GM23338 (cell line): ENCODE results near the gene ZNF511. TPM values are rescaled to one million over a fixed set of nuclear protein-coding genes. Genes with fewer than 3 reads are reported as not detected.

Source experiments
- ATAC-seq: fragments of 200-7000 bp; cut with Tn5 transposase; 3 replicates; pipeline ENCODE4 v1.9.1; 2020
- DNase-seq: peaks from one replicate; pipeline ENCODE4 v3.0.0-alpha.2; 2015; ENCODE audit warnings: low spot score
- H2AFZ ChIP-seq: fragments of 200-600 bp; sonication (generic); 2 replicates; pipeline ENCODE4 v1.8.0; 2016; ENCODE audit warnings: antibody characterized with exemption, mild to moderate bottlenecking, moderate library complexity
- H3F3A ChIP-seq: fragments of 200-600 bp; sonication (generic); replicated peaks from 2 replicates; pipeline ENCODE4 v1.8.0; 2017; ENCODE audit warnings: antibody characterized with exemption, mixed run types, low read depth
- H3K27ac ChIP-seq: fragments of 200-600 bp; sonication (generic); 2 replicates; pipeline ENCODE4 v1.6.1; 2016; ENCODE audit warnings: low read depth
- H3K27me3 ChIP-seq: fragments of 200-600 bp; sonication (generic); 2 replicates; pipeline ENCODE4 v1.8.0; 2016; ENCODE audit warnings: mild to moderate bottlenecking, mixed run types, moderate library complexity; ENCODE audit not compliant: insufficient read depth
- H3K36me3 ChIP-seq: fragments of 200-600 bp; sonication (generic); 2 replicates; pipeline ENCODE4 v1.8.0; 2016; ENCODE audit warnings: mild to moderate bottlenecking; ENCODE audit not compliant: insufficient read depth
- H3K4me1 ChIP-seq: fragments of 200-600 bp; sonication (generic); 2 replicates; pipeline ENCODE4 v1.8.0; 2016; ENCODE audit warnings: mild to moderate bottlenecking, moderate library complexity; ENCODE audit not compliant: insufficient read depth
- H3K4me2 ChIP-seq: fragments of 200-600 bp; sonication (generic); 2 replicates; pipeline ENCODE4 v1.7.1; 2017; ENCODE audit warnings: mixed run types
- H3K4me3 ChIP-seq: fragments of 200-600 bp; sonication (generic); 2 replicates; pipeline ENCODE4 v1.6.1; 2016; ENCODE audit warnings: mixed run types
- H3K79me2 ChIP-seq: fragments of 200-600 bp; sonication (generic); replicated peaks from 2 replicates; pipeline ENCODE4 v1.8.0; 2017; ENCODE audit warnings: mild to moderate bottlenecking; ENCODE audit not compliant: insufficient read depth
- H3K9me2 ChIP-seq: fragments of 200-600 bp; sonication (generic); 2 replicates; pipeline ENCODE4 v1.8.0; 2017; ENCODE audit not compliant: insufficient read depth
- H4K20me1 ChIP-seq: fragments of 200-600 bp; sonication (generic); replicated peaks from 2 replicates; pipeline ENCODE4 v1.8.0; 2017; ENCODE audit warnings: mild to moderate bottlenecking; ENCODE audit not compliant: insufficient read depth
- H3K27ac Mint-ChIP-seq: 2 replicates; pipeline ENCODE4 v1.8.0; 2020; ENCODE audit warnings: inconsistent platforms, mild to moderate bottlenecking, moderate library complexity, mixed read lengths
- H3K27me3 Mint-ChIP-seq: 3 replicates; pipeline ENCODE4 v1.8.0; 2022; ENCODE audit warnings: low read depth, mild to moderate bottlenecking, moderate library complexity, mixed read lengths, inconsistent platforms; ENCODE audit not compliant: insufficient read depth, poor library complexity
- H3K36me3 Mint-ChIP-seq: 3 replicates; pipeline ENCODE4 v1.8.0; 2021; ENCODE audit warnings: low read depth, mild to moderate bottlenecking, inconsistent platforms, moderate library complexity, mixed read lengths
- H3K4me1 Mint-ChIP-seq: 3 replicates; pipeline ENCODE4 v1.8.0; 2020; ENCODE audit warnings: mild to moderate bottlenecking, inconsistent platforms, mixed read lengths
- H3K4me3 Mint-ChIP-seq: 3 replicates; pipeline ENCODE4 v1.8.0; 2021; ENCODE audit warnings: moderate library complexity, mild to moderate bottlenecking, inconsistent platforms, mixed read lengths
- H3K9me3 Mint-ChIP-seq: 3 replicates; pipeline ENCODE4 v1.8.0; 2020; ENCODE audit warnings: moderate library complexity, mild to moderate bottlenecking, inconsistent platforms, mixed read lengths
- CREB1 ChIP-seq: fragments of 250-450 bp; sonication (Bioruptor Pico); IDR thresholded peaks from 2 replicates; pipeline ENCODE4 v1.5.0; 2020; ENCODE audit warnings: low read depth, mild to moderate bottlenecking, moderate library complexity
- ETS1 ChIP-seq: IDR thresholded peaks from 2 replicates; pipeline ENCODE4 v1.6.1; 2016; ENCODE audit warnings: antibody characterized with exemption
- EZH2 ChIP-seq: fragments of 200-600 bp; sonication (generic); IDR thresholded peaks from one replicate; pipeline ENCODE4 v1.8.0; 2017; ENCODE audit warnings: antibody characterized with exemption, mild to moderate bottlenecking, low read depth; ENCODE audit not compliant: unreplicated experiment
- EZH2phosphoT487 ChIP-seq: fragments of 200-600 bp; sonication (generic); IDR thresholded peaks from one replicate; pipeline ENCODE4 v1.8.1; 2018; ENCODE audit warnings: antibody characterized with exemption; ENCODE audit not compliant: unreplicated experiment
- JUNB ChIP-seq: IDR thresholded peaks from one replicate; pipeline ENCODE4 v1.6.1; 2016; ENCODE audit warnings: antibody characterized with exemption; ENCODE audit not compliant: unreplicated experiment
- NANOG ChIP-seq: IDR thresholded peaks from 2 replicates; pipeline ENCODE4 v1.6.1; 2016; ENCODE audit warnings: antibody characterized with exemption, borderline replicate concordance
- POLR2AphosphoS5 ChIP-seq: IDR thresholded peaks from 2 replicates; pipeline ENCODE4 v1.6.1; 2016; ENCODE audit warnings: antibody characterized with exemption, low read depth
- STAT1 ChIP-seq: IDR thresholded peaks from one replicate; pipeline ENCODE4 v1.6.1; 2016; ENCODE audit warnings: antibody characterized with exemption; ENCODE audit not compliant: unreplicated experiment
- ZNF114 ChIP-seq: fragments of 250-450 bp; sonication (Bioruptor Pico); IDR thresholded peaks from 2 replicates; pipeline ENCODE4 v1.5.0; 2020; ENCODE audit warnings: mild to moderate bottlenecking, moderate library complexity
- ZNF331 ChIP-seq: fragments of 250-450 bp; sonication (Bioruptor Pico); IDR thresholded peaks from 2 replicates; pipeline ENCODE4 v1.5.0; 2020; ENCODE audit warnings: low read depth, mild to moderate bottlenecking, moderate library complexity
- polyA plus RNA-seq: library from polyadenylated mRNA; unstranded; fragments of >200 nt; fragmentation: Nextera tagmentation; extraction: Ambion mirVana; gene quantifications from 2 replicates; pipeline ENCODE4 v1.2.1, GENCODE V29; 2016
- total RNA-seq: library from RNA; depleted of rRNA; stranded (reverse); fragments of >200 nt; shearing (Covaris generic); gene quantifications from 2 replicates; pipeline ENCODE4 v1.2.3, GENCODE V29; 2014
- TF ChIP-seq, protein P1 (sequence below): fragments of 250-450 bp; sonication (Bioruptor Pico); IDR thresholded peaks from 2 replicates; pipeline ENCODE4 v1.5.0; 2020; ENCODE audit warnings: mild to moderate bottlenecking, moderate library complexity
- TF ChIP-seq, protein P2 (sequence below): IDR thresholded peaks from one replicate; pipeline ENCODE4 v1.6.1; 2018; ENCODE audit warnings: antibody characterized with exemption; ENCODE audit not compliant: unreplicated experiment
- TF ChIP-seq, protein P3 (sequence below), 2 experiments: fragments of 200-600 bp in 1 of 2; sonication (generic) in 1 of 2; conservative IDR thresholded peaks; 2 replicates each; pipeline versions ENCODE4 v1.5.1 to v1.6.1; 2016 to 2017; ENCODE audit warnings: antibody characterized with exemption in 2 of 2, low read depth in 2 of 2, mild to moderate bottlenecking in 2 of 2, moderate library complexity in 1 of 2

ZNF511 gene
- total and polyA plus RNA-seq, 2 experiments from 2014 or later: 41.3 to 104 TPM

DNA sequence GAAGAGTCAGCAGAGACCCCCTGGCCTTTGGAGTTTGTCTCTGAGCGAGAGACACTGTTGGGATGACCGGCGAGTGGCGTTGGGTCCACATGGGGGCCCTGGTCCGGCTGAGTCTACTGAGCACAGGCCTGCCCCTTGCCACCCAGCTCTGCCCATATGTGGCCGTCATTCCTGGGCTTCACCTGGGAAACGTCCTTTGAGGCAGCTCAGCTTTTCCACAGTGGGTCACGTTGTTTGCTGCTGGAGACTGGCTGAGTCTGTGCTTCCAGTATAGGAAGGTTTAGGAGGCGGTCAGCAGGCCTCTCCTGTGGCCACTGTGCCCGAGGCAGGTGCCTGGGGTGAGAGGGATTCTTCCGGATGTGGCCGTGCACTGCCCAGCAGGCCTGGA is 49.1 kb upstream of the ZNF511 start:
- Mint-ChIP-seq H3K4me1 (peaks cover 12% of the 10 kb centered on the region), H3K36me3 (no peaks in the 10 kb centered on the region; the same call in 2 of the 3 replicates), H3K27me3 (peaks cover 22% of the 10 kb centered on the region), H3K27ac (no peak overlapping the region), H3K9me3 (no peaks in the 10 kb centered on the region; the same call in 1 of the 3 replicates), H3K4me3 (0 out of 3 replicates have a peak overlapping the region, but pooled peaks have one; percentile 63)
- Histone ChIP-seq H3K9me2 (no peaks in the 10 kb centered on the region), H2AFZ (no peak overlapping the region), H3K79me2 (no peaks in the 10 kb centered on the region), H3K27me3 (peaks cover 8% of the 10 kb centered on the region), H4K20me1 (no peaks in the 10 kb centered on the region), H3K4me2 (no peak overlapping the region), H3F3A (no peaks in the 10 kb centered on the region), H3K36me3 (no peaks in the 10 kb centered on the region), H3K4me1 (peaks cover 13% of the 10 kb centered on the region), H3K4me3 (no peak overlapping the region), H3K27ac (no peak overlapping the region)
- TF ChIP-seq STAT1 (no peak), EZH2 (no peak), ETS1 (no peak), EZH2phosphoT487 (no peak), CREB1 (CRISPR knock-in tag) (no peak), POLR2AphosphoS5 (no peak), ZNF331 (no peak), JUNB (no peak), ZNF114 (CRISPR knock-in tag) (no peak), NANOG (no peak)
- TF ChIP-seq, protein P1, sequence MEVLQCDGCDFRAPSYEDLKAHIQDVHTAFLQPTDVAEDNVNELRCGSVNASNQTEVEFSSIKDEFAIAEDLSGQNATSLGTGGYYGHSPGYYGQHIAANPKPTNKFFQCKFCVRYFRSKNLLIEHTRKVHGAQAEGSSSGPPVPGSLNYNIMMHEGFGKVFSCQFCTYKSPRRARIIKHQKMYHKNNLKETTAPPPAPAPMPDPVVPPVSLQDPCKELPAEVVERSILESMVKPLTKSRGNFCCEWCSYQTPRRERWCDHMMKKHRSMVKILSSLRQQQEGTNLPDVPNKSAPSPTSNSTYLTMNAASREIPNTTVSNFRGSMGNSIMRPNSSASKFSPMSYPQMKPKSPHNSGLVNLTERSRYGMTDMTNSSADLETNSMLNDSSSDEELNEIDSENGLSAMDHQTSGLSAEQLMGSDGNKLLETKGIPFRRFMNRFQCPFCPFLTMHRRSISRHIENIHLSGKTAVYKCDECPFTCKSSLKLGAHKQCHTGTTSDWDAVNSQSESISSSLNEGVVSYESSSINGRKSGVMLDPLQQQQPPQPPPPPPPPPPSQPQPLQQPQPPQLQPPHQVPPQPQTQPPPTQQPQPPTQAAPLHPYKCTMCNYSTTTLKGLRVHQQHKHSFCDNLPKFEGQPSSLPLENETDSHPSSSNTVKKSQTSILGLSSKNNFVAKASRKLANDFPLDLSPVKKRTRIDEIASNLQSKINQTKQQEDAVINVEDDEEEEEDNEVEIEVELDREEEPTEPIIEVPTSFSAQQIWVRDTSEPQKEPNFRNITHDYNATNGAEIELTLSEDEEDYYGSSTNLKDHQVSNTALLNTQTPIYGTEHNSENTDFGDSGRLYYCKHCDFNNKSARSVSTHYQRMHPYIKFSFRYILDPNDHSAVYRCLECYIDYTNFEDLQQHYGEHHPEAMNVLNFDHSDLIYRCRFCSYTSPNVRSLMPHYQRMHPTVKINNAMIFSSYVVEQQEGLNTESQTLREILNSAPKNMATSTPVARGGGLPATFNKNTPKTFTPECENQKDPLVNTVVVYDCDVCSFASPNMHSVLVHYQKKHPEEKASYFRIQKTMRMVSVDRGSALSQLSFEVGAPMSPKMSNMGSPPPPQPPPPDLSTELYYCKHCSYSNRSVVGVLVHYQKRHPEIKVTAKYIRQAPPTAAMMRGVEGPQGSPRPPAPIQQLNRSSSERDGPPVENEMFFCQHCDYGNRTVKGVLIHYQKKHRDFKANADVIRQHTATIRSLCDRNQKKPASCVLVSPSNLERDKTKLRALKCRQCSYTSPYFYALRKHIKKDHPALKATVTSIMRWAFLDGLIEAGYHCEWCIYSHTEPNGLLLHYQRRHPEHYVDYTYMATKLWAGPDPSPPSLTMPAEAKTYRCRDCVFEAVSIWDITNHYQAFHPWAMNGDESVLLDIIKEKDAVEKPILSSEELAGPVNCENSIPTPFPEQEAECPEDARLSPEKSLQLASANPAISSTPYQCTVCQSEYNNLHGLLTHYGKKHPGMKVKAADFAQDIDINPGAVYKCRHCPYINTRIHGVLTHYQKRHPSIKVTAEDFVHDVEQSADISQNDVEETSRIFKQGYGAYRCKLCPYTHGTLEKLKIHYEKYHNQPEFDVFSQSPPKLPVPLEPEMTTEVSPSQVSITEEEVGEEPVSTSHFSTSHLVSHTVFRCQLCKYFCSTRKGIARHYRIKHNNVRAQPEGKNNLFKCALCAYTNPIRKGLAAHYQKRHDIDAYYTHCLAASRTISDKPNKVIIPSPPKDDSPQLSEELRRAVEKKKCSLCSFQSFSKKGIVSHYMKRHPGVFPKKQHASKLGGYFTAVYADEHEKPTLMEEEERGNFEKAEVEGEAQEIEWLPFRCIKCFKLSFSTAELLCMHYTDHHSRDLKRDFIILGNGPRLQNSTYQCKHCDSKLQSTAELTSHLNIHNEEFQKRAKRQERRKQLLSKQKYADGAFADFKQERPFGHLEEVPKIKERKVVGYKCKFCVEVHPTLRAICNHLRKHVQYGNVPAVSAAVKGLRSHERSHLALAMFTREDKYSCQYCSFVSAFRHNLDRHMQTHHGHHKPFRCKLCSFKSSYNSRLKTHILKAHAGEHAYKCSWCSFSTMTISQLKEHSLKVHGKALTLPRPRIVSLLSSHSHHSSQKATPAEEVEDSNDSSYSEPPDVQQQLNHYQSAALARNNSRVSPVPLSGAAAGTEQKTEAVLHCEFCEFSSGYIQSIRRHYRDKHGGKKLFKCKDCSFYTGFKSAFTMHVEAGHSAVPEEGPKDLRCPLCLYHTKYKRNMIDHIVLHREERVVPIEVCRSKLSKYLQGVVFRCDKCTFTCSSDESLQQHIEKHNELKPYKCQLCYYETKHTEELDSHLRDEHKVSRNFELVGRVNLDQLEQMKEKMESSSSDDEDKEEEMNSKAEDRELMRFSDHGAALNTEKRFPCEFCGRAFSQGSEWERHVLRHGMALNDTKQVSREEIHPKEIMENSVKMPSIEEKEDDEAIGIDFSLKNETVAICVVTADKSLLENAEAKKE: no peak
- TF ChIP-seq, protein P2, sequence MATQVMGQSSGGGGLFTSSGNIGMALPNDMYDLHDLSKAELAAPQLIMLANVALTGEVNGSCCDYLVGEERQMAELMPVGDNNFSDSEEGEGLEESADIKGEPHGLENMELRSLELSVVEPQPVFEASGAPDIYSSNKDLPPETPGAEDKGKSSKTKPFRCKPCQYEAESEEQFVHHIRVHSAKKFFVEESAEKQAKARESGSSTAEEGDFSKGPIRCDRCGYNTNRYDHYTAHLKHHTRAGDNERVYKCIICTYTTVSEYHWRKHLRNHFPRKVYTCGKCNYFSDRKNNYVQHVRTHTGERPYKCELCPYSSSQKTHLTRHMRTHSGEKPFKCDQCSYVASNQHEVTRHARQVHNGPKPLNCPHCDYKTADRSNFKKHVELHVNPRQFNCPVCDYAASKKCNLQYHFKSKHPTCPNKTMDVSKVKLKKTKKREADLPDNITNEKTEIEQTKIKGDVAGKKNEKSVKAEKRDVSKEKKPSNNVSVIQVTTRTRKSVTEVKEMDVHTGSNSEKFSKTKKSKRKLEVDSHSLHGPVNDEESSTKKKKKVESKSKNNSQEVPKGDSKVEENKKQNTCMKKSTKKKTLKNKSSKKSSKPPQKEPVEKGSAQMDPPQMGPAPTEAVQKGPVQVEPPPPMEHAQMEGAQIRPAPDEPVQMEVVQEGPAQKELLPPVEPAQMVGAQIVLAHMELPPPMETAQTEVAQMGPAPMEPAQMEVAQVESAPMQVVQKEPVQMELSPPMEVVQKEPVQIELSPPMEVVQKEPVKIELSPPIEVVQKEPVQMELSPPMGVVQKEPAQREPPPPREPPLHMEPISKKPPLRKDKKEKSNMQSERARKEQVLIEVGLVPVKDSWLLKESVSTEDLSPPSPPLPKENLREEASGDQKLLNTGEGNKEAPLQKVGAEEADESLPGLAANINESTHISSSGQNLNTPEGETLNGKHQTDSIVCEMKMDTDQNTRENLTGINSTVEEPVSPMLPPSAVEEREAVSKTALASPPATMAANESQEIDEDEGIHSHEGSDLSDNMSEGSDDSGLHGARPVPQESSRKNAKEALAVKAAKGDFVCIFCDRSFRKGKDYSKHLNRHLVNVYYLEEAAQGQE: no peak
- TF ChIP-seq, protein P3, sequence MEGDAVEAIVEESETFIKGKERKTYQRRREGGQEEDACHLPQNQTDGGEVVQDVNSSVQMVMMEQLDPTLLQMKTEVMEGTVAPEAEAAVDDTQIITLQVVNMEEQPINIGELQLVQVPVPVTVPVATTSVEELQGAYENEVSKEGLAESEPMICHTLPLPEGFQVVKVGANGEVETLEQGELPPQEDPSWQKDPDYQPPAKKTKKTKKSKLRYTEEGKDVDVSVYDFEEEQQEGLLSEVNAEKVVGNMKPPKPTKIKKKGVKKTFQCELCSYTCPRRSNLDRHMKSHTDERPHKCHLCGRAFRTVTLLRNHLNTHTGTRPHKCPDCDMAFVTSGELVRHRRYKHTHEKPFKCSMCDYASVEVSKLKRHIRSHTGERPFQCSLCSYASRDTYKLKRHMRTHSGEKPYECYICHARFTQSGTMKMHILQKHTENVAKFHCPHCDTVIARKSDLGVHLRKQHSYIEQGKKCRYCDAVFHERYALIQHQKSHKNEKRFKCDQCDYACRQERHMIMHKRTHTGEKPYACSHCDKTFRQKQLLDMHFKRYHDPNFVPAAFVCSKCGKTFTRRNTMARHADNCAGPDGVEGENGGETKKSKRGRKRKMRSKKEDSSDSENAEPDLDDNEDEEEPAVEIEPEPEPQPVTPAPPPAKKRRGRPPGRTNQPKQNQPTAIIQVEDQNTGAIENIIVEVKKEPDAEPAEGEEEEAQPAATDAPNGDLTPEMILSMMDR (conservative IDR thresholded peaks at IDR 0.05; ENCODE audit: low read depth in 2 of 2): no peak
- no peak for DNase-seq
- no peak for ATAC-seq
